ENCODE measurements around the gene NRAS.

DNA sequence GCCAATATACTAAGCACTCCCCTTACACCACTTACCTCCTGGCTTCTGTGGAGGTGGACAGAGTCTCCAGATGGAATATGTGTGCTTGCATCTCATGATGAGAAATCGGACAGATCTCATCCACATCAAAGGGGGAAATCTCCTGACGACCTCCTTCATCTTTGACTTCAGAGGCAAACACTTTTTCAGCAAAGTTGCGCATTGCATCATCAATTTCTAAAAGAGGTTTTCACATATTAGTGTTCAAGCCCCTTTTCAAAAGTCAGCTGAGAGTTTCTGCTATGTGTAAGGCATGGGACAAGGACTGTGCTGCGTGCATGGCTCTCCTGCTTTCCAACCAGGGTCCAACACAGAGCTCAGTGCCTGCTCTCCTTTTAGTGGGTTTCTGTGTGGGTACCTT, 28.0 kb downstream of the NRAS start:
- TF ChIP-seq POLR2A (IDR thresholded peaks at IDR 0.05) (no peak), CTCF (IDR thresholded peaks at IDR 0.05) (no peak)

Measured in testis (tissue), 2 donors.